HEK293 (cell line): ENCODE data around the gene LSMEM2.
A peak's percentile ranks its signal among the peaks of the same experiment; 100 is the strongest.

Experiments used
- CTCF ChIA-PET: fragments of 350-600 bp; formaldehyde crosslinking; extraction: SDS; loops from one replicate; lab custom pipeline; 2021; ENCODE audit warnings: antibody characterized with exemption; lab: Yijun Ruan, JAX
- POLR2A ChIA-PET: fragments of 300-600 bp; formaldehyde crosslinking; extraction: SDS; loops from one replicate; lab custom pipeline; 2020; ENCODE audit warnings: antibody characterized with exemption, inconsistent platforms; lab: Yijun Ruan, JAX
- H3K27ac ChIP-seq: fragments of 200-500 bp; sonication (Bioruptor generic); 2 replicates; pipeline ENCODE4 v1.5.1; 2014; ENCODE audit warnings: low read depth, low read length, control low read depth, inconsistent platforms; ENCODE audit errors: extremely low read depth
- H3K36me3 ChIP-seq, 2 experiments: fragments of 200-500 bp in 1 of 2; sonication (Bioruptor generic) in 1 of 2; 1 replicate in 1 of 2; 2 replicates in 1 of 2; pipeline ENCODE4 v1.5.1; 2014 to 2017; ENCODE audit warnings: inconsistent platforms in 2 of 2, low read length in 2 of 2; ENCODE audit not compliant: control insufficient read depth in 2 of 2, insufficient read depth in 1 of 2
- H3K4me1 ChIP-seq: fragments of 200-500 bp; sonication (Bioruptor generic); 2 replicates; pipeline ENCODE4 v1.5.1; 2014; ENCODE audit warnings: mild to moderate bottlenecking, low read length, inconsistent platforms; ENCODE audit not compliant: control insufficient read depth, insufficient read depth
- H3K4me3 ChIP-seq: 2 replicates; pipeline ENCODE4 v1.5.1; 2011; ENCODE audit warnings: low read depth, mild to moderate bottlenecking, control low read depth, low read length, moderate library complexity
- H3K9me3 ChIP-seq: fragments of 200-500 bp; sonication (Bioruptor generic); 2 replicates; pipeline ENCODE4 v1.5.1; 2014; ENCODE audit warnings: low read depth, low read length, inconsistent platforms; ENCODE audit not compliant: control insufficient read depth, insufficient read depth
- BCL6B ChIP-seq: fragments of 450-650 bp; formaldehyde crosslinking; IDR thresholded peaks from 2 replicates; pipeline ENCODE4 v1.5.1; 2017; ENCODE audit warnings: missing biosample characterization, missing genetic modification characterization
- EGR2 ChIP-seq: fragments of 450-650 bp; formaldehyde crosslinking; IDR thresholded peaks from 2 replicates; pipeline ENCODE4 v1.5.1; 2016; ENCODE audit warnings: low read depth, missing biosample characterization, missing genetic modification characterization
- HOXA7 ChIP-seq: sonication (generic); formaldehyde crosslinking; IDR thresholded peaks from 2 replicates; pipeline ENCODE4 v1.8.1; 2022; ENCODE audit warnings: missing genetic modification reagents, borderline replicate concordance
- INSM2 ChIP-seq: fragments of 450-650 bp; formaldehyde crosslinking; IDR thresholded peaks from 2 replicates; pipeline ENCODE4 v1.5.1; 2016; ENCODE audit warnings: missing biosample characterization, missing genetic modification characterization
- PRDM10 ChIP-seq: fragments of 450-650 bp; formaldehyde crosslinking; IDR thresholded peaks from 2 replicates; pipeline ENCODE4 v1.5.1; 2016; ENCODE audit warnings: missing biosample characterization, missing genetic modification characterization
- REPIN1 ChIP-seq: fragments of 450-650 bp; formaldehyde crosslinking; IDR thresholded peaks from 2 replicates; pipeline ENCODE4 v1.5.1; 2017; ENCODE audit warnings: missing biosample characterization, missing genetic modification characterization, low read depth
- SP2 ChIP-seq: fragments of 450-650 bp; formaldehyde crosslinking; IDR thresholded peaks from 2 replicates; pipeline ENCODE4 v1.5.1; 2016; ENCODE audit warnings: missing biosample characterization, missing genetic modification characterization
- ZBTB10 ChIP-seq: fragments of 450-650 bp; formaldehyde crosslinking; IDR thresholded peaks from 2 replicates; pipeline ENCODE4 v1.5.1; 2016; ENCODE audit warnings: missing biosample characterization, missing genetic modification characterization
- ZBTB20 ChIP-seq: fragments of 450-650 bp; formaldehyde crosslinking; IDR thresholded peaks from 2 replicates; pipeline ENCODE4 v1.5.1; 2016; ENCODE audit warnings: missing biosample characterization, missing genetic modification characterization
- ZBTB21 ChIP-seq: fragments of 450-650 bp; formaldehyde crosslinking; IDR thresholded peaks from 2 replicates; pipeline ENCODE4 v1.5.1; 2017; ENCODE audit warnings: missing biosample characterization, missing genetic modification characterization
- ZFHX2 ChIP-seq: fragments of 450-650 bp; formaldehyde crosslinking; conservative IDR thresholded peaks from 2 replicates; pipeline ENCODE4 v1.5.1; 2016; ENCODE audit warnings: missing biosample characterization, missing genetic modification characterization
- ZNF239 ChIP-seq: fragments of 450-650 bp; formaldehyde crosslinking; IDR thresholded peaks from 2 replicates; pipeline ENCODE4 v1.5.1; 2016; ENCODE audit warnings: missing biosample characterization, missing genetic modification characterization
- ZNF266 ChIP-seq: fragments of 450-650 bp; formaldehyde crosslinking; IDR thresholded peaks from 2 replicates; pipeline ENCODE4 v1.5.1; 2016; ENCODE audit warnings: missing biosample characterization, missing genetic modification characterization, low read depth
- ZNF302 ChIP-seq: fragments of 450-650 bp; formaldehyde crosslinking; IDR thresholded peaks from 2 replicates; pipeline ENCODE4 v1.5.1; 2016; ENCODE audit warnings: missing biosample characterization, missing genetic modification characterization, low read depth
- ZNF335 ChIP-seq: fragments of 450-650 bp; formaldehyde crosslinking; conservative IDR thresholded peaks from 2 replicates; pipeline ENCODE4 v1.5.1; 2016; ENCODE audit warnings: missing biosample characterization, missing genetic modification characterization
- ZNF426 ChIP-seq: fragments of 450-650 bp; formaldehyde crosslinking; IDR thresholded peaks from 2 replicates; pipeline ENCODE4 v1.5.1; 2017; ENCODE audit warnings: missing biosample characterization, missing genetic modification characterization, mild to moderate bottlenecking, inconsistent platforms, moderate library complexity
- ZNF514 ChIP-seq: fragments of 450-650 bp; formaldehyde crosslinking; IDR thresholded peaks from 2 replicates; pipeline ENCODE4 v1.5.1; 2016; ENCODE audit warnings: missing biosample characterization, missing genetic modification characterization
- ZNF529 ChIP-seq: fragments of 450-650 bp; formaldehyde crosslinking; IDR thresholded peaks from 2 replicates; pipeline ENCODE4 v1.5.1; 2017; ENCODE audit warnings: missing genetic modification characterization, missing biosample characterization; ENCODE audit not compliant: insufficient replicate concordance
- ZNF544 ChIP-seq: fragments of 450-650 bp; formaldehyde crosslinking; IDR thresholded peaks from 2 replicates; pipeline ENCODE4 v1.5.0; 2017; ENCODE audit warnings: missing biosample characterization, missing genetic modification characterization
- ZNF610 ChIP-seq: fragments of 450-650 bp; formaldehyde crosslinking; IDR thresholded peaks from 2 replicates; pipeline ENCODE4 v1.5.1; 2016; ENCODE audit warnings: missing biosample characterization, missing genetic modification characterization, borderline replicate concordance
- ZNF639 ChIP-seq: fragments of 450-650 bp; formaldehyde crosslinking; IDR thresholded peaks from 2 replicates; pipeline ENCODE4 v1.5.1; 2016; ENCODE audit warnings: missing biosample characterization, missing genetic modification characterization
- ZNF785 ChIP-seq: fragments of 450-650 bp; formaldehyde crosslinking; IDR thresholded peaks from 2 replicates; pipeline ENCODE4 v1.5.1; 2016; ENCODE audit warnings: missing biosample characterization, missing genetic modification characterization
- ZSCAN30 ChIP-seq: fragments of 450-650 bp; IDR thresholded peaks from 2 replicates; pipeline ENCODE4 v1.5.1; 2018; ENCODE audit warnings: missing biosample characterization, mild to moderate bottlenecking, missing genetic modification characterization, moderate library complexity
- TF ChIP-seq, protein P1 (sequence below): fragments of 450-650 bp; formaldehyde crosslinking; IDR thresholded peaks from 2 replicates; pipeline ENCODE4 v1.5.1; 2016; ENCODE audit warnings: missing biosample characterization, missing genetic modification characterization

Gene LSMEM2

GRCh38 chr3:50316657-50317242 lies 37.9 kb downstream of the LSMEM2 start:
- Histone ChIP-seq H3K4me3 (no peak overlapping the region), H3K9me3 (no peaks in the 10 kb centered on the region), H3K36me3 (peaks cover 0 to 38% of the 10 kb centered on the region in 2 experiments; a peak in 1 of 3 replicates), H3K4me1 (peaks cover 7% of the 10 kb centered on the region; the same call in 1 of the 2 replicates), H3K27ac (no peak overlapping the region)
- CTCF ChIA-PET, result interaction anchor here (1.0 kb wide), 1 partner anchor 18 kb away, joined by 7 read pairs; the partner anchor contains the start of genes HYAL3 and NAA80
- POLR2A ChIA-PET, result interaction anchor here (0.5 to 3.6 kb wide), 6 partner anchors 11 to 52 kb away, joined by 3 to 12 read pairs (median 10); partner anchors contain the start of genes HYAL3, IFRD2, NAA80 and TUSC2
- TF ChIP-seq ZBTB20 (tag by site-specific recombination) (peak; percentile 53; the same call in 1 of the 2 replicates), ZNF529 (tag by site-specific recombination) (no peak), SP2 (tag by site-specific recombination) (peak; percentile 55), ZNF514 (tag by site-specific recombination) (no peak), ZBTB21 (tag by site-specific recombination) (no peak), INSM2 (tag by site-specific recombination) (0 out of 2 replicates have a peak, but pooled peaks have one; percentile 13), ZNF302 (tag by site-specific recombination) (no peak), ZSCAN30 (tag by site-specific recombination) (no peak), REPIN1 (no peak), EGR2 (tag by site-specific recombination) (peak; percentile 94), ZFHX2 (tag by site-specific recombination) (peak; percentile 92), ZBTB10 (tag by site-specific recombination) (0 out of 2 replicates have a peak, but pooled peaks have one; percentile 27), ZNF544 (tag by site-specific recombination) (no peak), ZNF239 (tag by site-specific recombination) (no peak), ZNF610 (no peak), ZNF639 (no peak), ZNF266 (no peak), ZNF785 (tag by site-specific recombination) (no peak), PRDM10 (tag by site-specific recombination) (peak; percentile 32; the same call in 1 of the 2 replicates), HOXA7 (CRISPR knock-in tag) (no peak), ZNF335 (peak; percentile 56; the same call in 1 of the 2 replicates), BCL6B (tag by site-specific recombination) (no peak), ZNF426 (tag by site-specific recombination) (no peak)
- TF ChIP-seq, protein P1, sequence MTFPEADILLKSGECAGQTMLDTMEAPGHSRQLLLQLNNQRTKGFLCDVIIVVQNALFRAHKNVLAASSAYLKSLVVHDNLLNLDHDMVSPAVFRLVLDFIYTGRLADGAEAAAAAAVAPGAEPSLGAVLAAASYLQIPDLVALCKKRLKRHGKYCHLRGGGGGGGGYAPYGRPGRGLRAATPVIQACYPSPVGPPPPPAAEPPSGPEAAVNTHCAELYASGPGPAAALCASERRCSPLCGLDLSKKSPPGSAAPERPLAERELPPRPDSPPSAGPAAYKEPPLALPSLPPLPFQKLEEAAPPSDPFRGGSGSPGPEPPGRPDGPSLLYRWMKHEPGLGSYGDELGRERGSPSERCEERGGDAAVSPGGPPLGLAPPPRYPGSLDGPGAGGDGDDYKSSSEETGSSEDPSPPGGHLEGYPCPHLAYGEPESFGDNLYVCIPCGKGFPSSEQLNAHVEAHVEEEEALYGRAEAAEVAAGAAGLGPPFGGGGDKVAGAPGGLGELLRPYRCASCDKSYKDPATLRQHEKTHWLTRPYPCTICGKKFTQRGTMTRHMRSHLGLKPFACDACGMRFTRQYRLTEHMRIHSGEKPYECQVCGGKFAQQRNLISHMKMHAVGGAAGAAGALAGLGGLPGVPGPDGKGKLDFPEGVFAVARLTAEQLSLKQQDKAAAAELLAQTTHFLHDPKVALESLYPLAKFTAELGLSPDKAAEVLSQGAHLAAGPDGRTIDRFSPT, result peak; percentile 54; the same call in 1 of the 2 replicates
